SU-DHL-6 (cell line): Measurements from ENCODE around the gene KLF13.

Source experiments
- EZH2phosphoT487 ChIP-seq: fragments of 200-600 bp; sonication (generic), shearing (Covaris generic); conservative IDR thresholded peaks from 2 replicates; pipeline ENCODE4 v1.6.1; 2018; ENCODE audit warnings: mild to moderate bottlenecking, antibody characterized with exemption, low read length, moderate library complexity, mixed read lengths
- TF ChIP-seq, protein P1 (sequence below): fragments of 200-600 bp; sonication (generic); IDR thresholded peaks from one replicate; pipeline ENCODE4 v1.5.1; 2017; ENCODE audit warnings: antibody characterized with exemption, mild to moderate bottlenecking, low read length, moderate library complexity; ENCODE audit not compliant: insufficient read depth, poor library complexity, severe bottlenecking

- TF ChIP-seq, protein P1, sequence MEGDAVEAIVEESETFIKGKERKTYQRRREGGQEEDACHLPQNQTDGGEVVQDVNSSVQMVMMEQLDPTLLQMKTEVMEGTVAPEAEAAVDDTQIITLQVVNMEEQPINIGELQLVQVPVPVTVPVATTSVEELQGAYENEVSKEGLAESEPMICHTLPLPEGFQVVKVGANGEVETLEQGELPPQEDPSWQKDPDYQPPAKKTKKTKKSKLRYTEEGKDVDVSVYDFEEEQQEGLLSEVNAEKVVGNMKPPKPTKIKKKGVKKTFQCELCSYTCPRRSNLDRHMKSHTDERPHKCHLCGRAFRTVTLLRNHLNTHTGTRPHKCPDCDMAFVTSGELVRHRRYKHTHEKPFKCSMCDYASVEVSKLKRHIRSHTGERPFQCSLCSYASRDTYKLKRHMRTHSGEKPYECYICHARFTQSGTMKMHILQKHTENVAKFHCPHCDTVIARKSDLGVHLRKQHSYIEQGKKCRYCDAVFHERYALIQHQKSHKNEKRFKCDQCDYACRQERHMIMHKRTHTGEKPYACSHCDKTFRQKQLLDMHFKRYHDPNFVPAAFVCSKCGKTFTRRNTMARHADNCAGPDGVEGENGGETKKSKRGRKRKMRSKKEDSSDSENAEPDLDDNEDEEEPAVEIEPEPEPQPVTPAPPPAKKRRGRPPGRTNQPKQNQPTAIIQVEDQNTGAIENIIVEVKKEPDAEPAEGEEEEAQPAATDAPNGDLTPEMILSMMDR = no peak
- TF ChIP-seq EZH2phosphoT487 = no peak
Measured at GRCh38 chr15:31403606-31404005, 77.0 kb downstream of the KLF13 start.
